Measurements from ENCODE around the gene SRP9.
"Not testable (repeated sequence)": the region's sequence is repeated elsewhere in the genome, so short reads cannot be mapped to it uniquely, and the experiment has no call there.

SRP9 gene

GRCh38 chr1:225772848-225773247 is 4.8 kb upstream of the SRP9 start:
- DNase-seq (ENCODE audit: insufficient read length, low spot score) (no peak), FAIRE-seq (no peak)

DNA sequence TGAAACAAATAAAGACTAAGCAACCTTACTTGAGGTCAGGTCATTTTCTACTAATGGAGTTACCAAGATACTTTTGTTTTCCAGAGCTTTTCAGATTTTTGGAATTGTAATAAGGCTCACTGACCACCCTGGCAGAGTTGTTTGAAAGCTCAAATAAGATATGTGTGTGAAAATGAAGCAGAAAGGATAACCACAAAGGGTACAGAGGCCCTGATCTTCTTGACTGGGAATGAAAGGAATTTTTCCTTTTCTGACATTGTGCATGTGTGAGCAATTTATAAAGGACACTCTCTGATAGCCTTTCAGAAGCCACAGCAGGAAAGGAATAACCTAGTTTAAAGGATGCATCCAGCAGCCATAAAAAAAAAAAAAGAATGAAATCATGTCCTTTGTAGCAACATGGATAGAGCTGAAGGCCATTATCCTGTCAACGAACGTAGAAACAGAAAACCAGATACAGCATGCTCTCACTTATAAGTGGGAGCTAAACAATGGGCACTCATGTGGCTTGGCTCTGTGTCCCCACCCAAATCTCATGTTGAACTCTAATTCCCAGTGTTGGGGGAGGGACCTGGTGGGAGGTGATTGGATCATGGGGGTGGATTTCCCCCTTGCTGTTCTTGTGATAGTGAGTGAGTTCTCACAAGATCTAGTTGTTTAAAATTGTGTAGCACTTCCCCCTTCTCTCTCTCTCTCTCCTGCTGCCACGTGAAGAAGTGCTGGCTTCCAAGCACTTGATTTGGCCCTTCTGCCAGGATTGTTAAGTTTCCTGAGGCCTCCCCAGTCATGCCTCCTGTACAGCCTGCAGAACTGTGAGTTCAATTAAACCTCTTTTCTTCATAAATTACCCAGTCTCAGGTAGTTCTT is 3.1 kb upstream of the SRP9 start:
- DNase-seq (ENCODE audit: insufficient read length, low spot score) (no peak), FAIRE-seq (no peak)

- DNase-seq (ENCODE audit: insufficient read length, low spot score) (no peak), FAIRE-seq (no peak)
Measured at GRCh38 chr1:225776294-225776693, 1.3 kb upstream of the SRP9 start.

DNA sequence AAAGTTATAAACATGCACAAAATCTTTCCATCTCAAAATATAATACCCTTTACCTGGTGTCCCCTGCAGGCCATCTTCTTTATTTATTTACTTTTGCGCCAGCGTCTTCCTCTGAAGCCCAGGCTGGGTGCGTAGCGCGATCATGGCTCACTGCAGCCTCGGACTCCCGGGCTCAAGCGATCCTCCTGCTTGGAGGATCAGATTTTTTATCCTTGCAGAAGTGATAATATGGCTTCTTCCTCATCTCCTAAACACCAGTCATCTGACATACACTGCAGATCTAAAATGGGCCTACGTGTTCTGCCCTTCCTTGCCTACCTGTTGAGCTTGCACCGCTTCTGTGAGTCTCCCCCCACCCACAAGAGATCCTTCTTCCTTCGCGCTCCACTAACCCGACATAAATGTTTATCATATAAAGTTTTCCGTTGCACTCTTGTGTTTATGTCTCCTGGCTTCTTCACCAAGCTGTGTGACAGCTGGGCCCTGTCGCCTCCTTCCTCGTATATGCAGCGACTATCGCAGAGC is 506 bp upstream of the SRP9 start:
- DNase-seq (ENCODE audit: insufficient read length, low spot score), result no peak
- FAIRE-seq, result no peak

DNA sequence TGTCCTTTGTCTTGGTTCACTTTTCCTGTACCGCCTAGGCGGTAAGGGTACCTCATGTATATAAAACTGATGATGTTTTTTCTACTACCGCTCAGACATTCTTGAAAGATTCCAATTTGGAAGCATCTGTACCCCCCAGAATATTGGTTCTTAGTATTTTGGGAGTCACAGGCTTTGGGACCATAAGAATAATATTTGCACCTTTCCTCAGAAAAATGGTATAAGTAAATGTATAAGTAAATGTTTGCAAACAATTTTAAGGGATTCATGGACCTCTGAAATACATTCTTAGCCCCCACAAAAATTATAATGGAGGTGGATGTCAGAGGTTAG is 677 bp downstream of the SRP9 start:
- no peak for FAIRE-seq
- no peak for DNase-seq (ENCODE audit: insufficient read length, low spot score)

DNA sequence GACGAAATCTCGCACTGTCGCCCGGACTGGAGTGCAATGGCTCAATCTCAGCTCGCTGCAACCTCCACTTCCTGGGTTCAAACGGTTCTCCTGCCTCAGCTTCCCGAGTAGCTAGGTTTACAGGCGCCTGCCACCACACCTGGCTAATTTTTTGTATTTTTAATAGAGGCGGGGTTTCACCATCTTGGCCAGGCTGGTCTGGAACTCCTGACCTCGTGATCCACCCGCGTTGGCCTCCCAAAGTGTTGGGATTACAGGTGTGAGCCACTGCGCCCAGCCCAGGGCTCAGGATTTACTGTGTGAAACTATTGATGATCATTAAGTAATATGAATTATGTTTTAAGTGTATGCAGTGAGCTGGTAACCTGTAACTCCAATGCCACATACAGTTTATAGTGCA is 1.5 kb downstream of the SRP9 start:
- not testable (repeated sequence) for FAIRE-seq

DNA sequence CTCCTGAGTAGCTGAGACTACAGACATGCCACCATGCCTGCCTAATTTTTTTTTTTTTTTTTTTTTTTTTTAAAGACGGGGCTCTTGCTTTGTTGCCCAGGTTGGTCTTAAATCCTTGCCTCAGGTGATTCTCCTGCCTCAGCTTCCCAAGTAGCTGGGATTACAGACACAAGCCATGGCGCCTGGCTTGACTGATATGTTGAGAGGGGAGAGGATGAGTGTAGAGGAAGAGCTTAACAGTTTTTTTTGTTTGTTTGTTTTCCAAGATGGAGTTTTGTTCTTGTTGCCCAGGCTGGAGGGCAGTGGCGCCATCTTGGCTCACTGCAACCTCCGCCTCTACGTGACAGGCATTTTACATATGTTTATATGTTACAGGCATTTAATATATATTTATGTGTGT is 2.5 kb downstream of the SRP9 start:
- no peak for FAIRE-seq

More for the DNA sequence above, 1.5 kb downstream of the SRP9 start:
- not testable (repeated sequence) for DNase-seq (ENCODE audit: insufficient read length, low spot score)

GRCh38 chr1:225780630-225781029 is 3.0 kb downstream of the SRP9 start:
- DNase-seq (ENCODE audit: insufficient read length, low spot score) (no peak), FAIRE-seq (no peak)

More for the DNA sequence above, 2.5 kb downstream of the SRP9 start:
- no peak for DNase-seq (ENCODE audit: insufficient read length, low spot score)

DNA sequence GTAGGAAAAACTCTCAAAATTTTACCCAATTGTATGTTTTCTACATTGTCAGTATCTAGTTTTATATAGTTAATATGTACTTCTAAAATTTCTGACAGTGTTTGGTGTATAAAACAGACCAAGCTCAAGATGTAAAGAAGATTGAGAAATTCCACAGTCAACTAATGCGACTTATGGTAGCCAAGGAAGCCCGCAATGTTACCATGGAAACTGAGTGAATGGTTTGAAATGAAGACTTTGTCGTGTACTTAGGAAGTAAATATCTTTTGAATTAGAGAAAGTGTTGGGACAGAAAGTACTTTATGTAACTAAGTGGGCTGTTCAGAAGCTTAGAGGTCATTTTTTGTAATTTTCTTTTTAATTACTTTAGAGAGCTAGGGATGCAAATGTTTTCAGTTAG is 11.5 kb downstream of the SRP9 start:
- FAIRE-seq, result peak; percentile 80
- not testable (repeated sequence) for DNase-seq (ENCODE audit: insufficient read length, low spot score)

- DNase-seq (ENCODE audit: insufficient read length, low spot score), result no peak
- no peak for FAIRE-seq
Measured at GRCh38 chr1:225794954-225795353, 17.3 kb downstream of the SRP9 start.

GRCh38 chr1:225796097-225796496 is 18.5 kb downstream of the SRP9 start:
- FAIRE-seq; DNase-seq (ENCODE audit: insufficient read length, low spot score): not testable (repeated sequence)

- FAIRE-seq; DNase-seq (ENCODE audit: insufficient read length, low spot score): not testable (repeated sequence)
Measured at GRCh38 chr1:225801146-225801545, 23.5 kb downstream of the SRP9 start.

GRCh38 chr1:225806249-225806648 is 28.6 kb downstream of the SRP9 start:
- no peak for DNase-seq (ENCODE audit: insufficient read length, low spot score)

GRCh38 chr1:225806736-225807135 is 29.1 kb downstream of the SRP9 start:
- DNase-seq (ENCODE audit: insufficient read length, low spot score); FAIRE-seq: not testable (repeated sequence)

More at GRCh38 chr1:225806249-225806648, 28.6 kb downstream of the SRP9 start:
- no peak for FAIRE-seq

DNA sequence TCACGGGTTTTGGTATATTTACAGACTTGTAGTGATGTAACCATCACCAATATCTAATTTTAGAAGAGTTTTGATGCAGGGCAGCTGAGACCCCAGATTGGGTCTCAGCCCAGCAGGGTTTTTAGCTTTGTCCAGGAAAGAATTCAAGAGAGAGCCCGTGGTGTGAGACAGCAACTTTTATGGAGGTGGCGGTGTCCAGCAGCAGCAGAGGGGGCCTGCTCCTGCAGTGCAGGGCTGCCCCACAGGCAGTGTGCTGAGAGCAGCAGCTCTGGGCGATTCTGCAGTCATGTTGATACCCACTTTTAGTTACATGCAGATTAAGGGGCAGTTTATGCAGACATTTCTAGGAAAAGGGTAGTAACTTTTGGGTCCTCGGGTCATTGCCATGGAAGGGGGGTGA is 30.5 kb downstream of the SRP9 start:
- no peak for FAIRE-seq
- DNase-seq (ENCODE audit: insufficient read length, low spot score), result no peak

DNA sequence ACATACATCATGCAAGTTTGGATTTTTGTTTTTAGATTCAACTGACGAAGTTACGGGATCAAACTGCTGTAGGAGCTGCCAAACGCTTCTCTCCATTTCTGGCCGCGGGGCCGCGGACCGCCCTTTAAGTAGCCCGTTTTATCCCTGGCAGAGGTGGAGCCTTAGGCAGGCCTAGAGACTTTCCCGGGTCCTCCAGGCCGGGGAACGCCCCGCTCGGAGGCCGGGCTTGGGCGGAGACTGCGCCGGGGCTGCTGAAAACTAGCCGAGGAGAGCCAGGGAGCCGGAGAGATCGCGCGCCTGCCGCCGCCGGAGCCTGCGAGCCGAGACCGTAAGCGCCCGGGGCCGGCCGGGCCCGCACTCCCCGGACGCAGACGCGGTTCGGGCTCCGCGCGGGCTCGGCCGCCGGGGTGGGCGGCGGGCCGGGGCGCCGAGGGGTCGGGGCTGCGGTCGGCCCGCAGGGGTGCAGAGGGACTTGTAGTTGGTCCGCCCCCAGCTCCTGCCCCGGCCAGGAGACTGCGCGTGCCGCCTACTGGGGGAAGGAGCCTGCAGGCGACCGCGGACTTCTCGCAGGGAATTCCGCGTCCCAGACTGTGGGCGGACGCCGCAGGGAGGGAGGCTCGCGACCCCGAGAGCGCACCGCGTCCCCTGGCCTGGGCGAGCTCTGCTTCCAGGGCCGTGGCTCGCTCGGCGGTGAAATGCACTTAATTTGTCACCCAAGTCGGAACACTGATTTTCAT is 32.4 kb downstream of the SRP9 start, which contains the start of gene EPHX1:
Gene EPHX1, plus strand, starts transcription at position 283 of the 737 bp plus-strand sequence. CDS start 18,606 bp downstream, outside the sequence.
- DNase-seq (ENCODE audit: insufficient read length, low spot score) (peak; percentile 97), FAIRE-seq (peak; percentile 33)

GRCh38 chr1:225810579-225811538 is 33.2 kb downstream of the SRP9 start:
- not testable (repeated sequence) for FAIRE-seq; DNase-seq (ENCODE audit: insufficient read length, low spot score)

DNA sequence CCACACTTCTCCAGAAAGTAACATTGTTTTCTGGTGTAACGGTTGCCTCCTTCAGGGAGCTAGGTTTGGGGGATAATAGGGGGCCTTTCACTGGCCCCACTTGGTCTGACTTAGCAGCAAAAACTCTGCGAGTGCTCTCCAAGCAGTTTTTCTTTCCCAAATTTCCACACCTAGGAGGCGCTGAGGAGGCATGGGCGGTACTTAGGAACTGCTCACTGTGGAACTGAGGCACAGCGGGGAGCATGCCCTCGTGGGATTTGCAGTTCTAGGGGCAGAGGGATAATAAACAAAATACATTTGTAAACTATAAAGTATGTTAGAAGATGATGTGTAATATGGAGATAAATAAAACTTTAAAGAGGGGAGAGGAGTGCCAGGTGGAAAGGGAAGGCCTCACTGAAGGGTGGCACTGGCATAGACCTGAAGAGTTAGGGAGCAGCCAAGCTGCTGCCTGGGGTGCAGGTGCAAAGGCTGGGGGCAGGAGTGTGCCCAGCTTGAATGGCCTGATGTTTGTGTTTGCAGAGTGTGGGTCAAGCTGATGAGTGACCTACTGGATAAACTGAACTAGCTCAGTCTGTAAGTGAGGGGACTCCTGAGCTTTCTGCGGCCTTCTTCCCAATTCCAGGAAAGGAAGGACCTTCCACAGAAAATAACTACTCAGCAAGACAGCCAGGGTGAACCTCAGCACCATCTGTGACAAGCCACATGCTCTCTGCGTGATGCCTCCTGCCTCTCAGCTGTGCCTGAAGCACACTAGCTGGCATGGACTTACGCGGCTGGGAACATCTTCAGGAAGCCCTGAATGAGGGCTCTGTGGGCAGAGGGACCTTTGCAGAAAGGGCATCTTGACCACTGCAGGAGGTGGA is 34.2 kb downstream of the SRP9 start:
- DNase-seq (ENCODE audit: insufficient read length, low spot score) (no peak), FAIRE-seq (no peak)

- DNase-seq (ENCODE audit: insufficient read length, low spot score) (no peak), FAIRE-seq (no peak)
Measured at GRCh38 chr1:225812488-225813213, 35.0 kb downstream of the SRP9 start.
